K562 (cell line): ENCODE data around the gene INA. TPM values are rescaled to one million over a fixed set of nuclear protein-coding genes. Genes with fewer than 3 reads are reported as not detected.

Source experiments
- ARNT ChIP-seq, 2 experiments: fragments of 450-650 bp; IDR thresholded peaks; 2 replicates each; pipeline ENCODE4 v1.6.1; 2016; ENCODE audit warnings: mild to moderate bottlenecking in 1 of 2
- BRCA1 ChIP-seq, 2 experiments: fragments of 450-650 bp in 1 of 2; sonication (generic) in 1 of 2; formaldehyde crosslinking in 1 of 2; IDR thresholded peaks; 2 replicates each; pipeline versions ENCODE4 v1.5.0 to v1.6.1; 2017 to 2020; ENCODE audit warnings: mild to moderate bottlenecking in 1 of 2, missing genetic modification reagents in 1 of 2
- CC2D1A ChIP-seq: fragments of 450-650 bp; IDR thresholded peaks from 2 replicates; pipeline ENCODE4 v1.6.1; 2017; ENCODE audit warnings: mild to moderate bottlenecking
- CHCHD3 ChIP-seq: fragments of 250-450 bp; sonication (Bioruptor Pico); IDR thresholded peaks from 2 replicates; pipeline ENCODE4 v2.1.2; 2022; ENCODE audit warnings: mild to moderate bottlenecking
- CTCF ChIP-seq, 3 experiments: IDR thresholded peaks in 2 of 3; conservative IDR thresholded peaks in 1 of 3; 2 replicates each; pipeline ENCODE4 v1.5.1; 2011 to 2012; ENCODE audit warnings: low read length in 3 of 3, mild to moderate bottlenecking in 3 of 3, control low read depth in 2 of 3, improper control_type of control experiment in 1 of 3, inconsistent platforms in 1 of 3, low read depth in 1 of 3, mixed read lengths in 1 of 3, moderate library complexity in 1 of 3; ENCODE audit not compliant: insufficient read depth in 2 of 3
- DEAF1 ChIP-seq: fragments of 450-650 bp; formaldehyde crosslinking; IDR thresholded peaks from 2 replicates; pipeline ENCODE4 v1.4.0; 2020; ENCODE audit warnings: mild to moderate bottlenecking, moderate library complexity
- DPF2 ChIP-seq: fragments of 450-650 bp; IDR thresholded peaks from 2 replicates; pipeline ENCODE4 v1.6.1; 2016
- GATAD2B ChIP-seq: fragments of 450-650 bp; IDR thresholded peaks from 2 replicates; pipeline ENCODE4 v1.6.1; 2017; ENCODE audit warnings: mild to moderate bottlenecking, borderline replicate concordance
- HDAC8 ChIP-seq: fragments of 450-650 bp; IDR thresholded peaks from 2 replicates; pipeline ENCODE4 v1.6.1; 2016; ENCODE audit warnings: mild to moderate bottlenecking, missing genetic modification characterization, moderate library complexity, missing compliant biosample characterization
- ILF3 ChIP-seq: fragments of 450-650 bp; IDR thresholded peaks from 2 replicates; pipeline ENCODE4 v1.6.1; 2018; ENCODE audit warnings: antibody characterized with exemption, mild to moderate bottlenecking, moderate library complexity, borderline replicate concordance
- JUNB ChIP-seq: fragments of 450-650 bp; formaldehyde crosslinking; conservative IDR thresholded peaks from 2 replicates; pipeline ENCODE4 v1.4.0; 2020; ENCODE audit warnings: mild to moderate bottlenecking
- L3MBTL2 ChIP-seq: fragments of 450-650 bp; IDR thresholded peaks from 2 replicates; pipeline ENCODE4 v1.6.1; 2016; ENCODE audit warnings: mild to moderate bottlenecking, moderate library complexity
- PTBP1 ChIP-seq: fragments of 200-400 bp; formaldehyde crosslinking; IDR thresholded peaks from 2 replicates; pipeline ENCODE4 v1.6.1; 2017; ENCODE audit warnings: low read depth, low read length
- RAD21 ChIP-seq, 2 experiments: fragments of 250-450 bp in 1 of 2; fragments of 450-650 bp in 1 of 2; sonication (Bioruptor Pico) in 1 of 2; formaldehyde crosslinking in 1 of 2; IDR thresholded peaks in 1 of 2; conservative IDR thresholded peaks in 1 of 2; 2 replicates each; pipeline versions ENCODE4 v1.4.0 to v1.8.0; 2020 to 2022; ENCODE audit warnings: mild to moderate bottlenecking in 2 of 2, moderate library complexity in 1 of 2
- RB1 ChIP-seq: fragments of 450-650 bp; IDR thresholded peaks from 2 replicates; pipeline ENCODE4 v1.6.1; 2017; ENCODE audit warnings: low read depth, mild to moderate bottlenecking
- SMAD4 ChIP-seq: fragments of 250-450 bp; sonication (Bioruptor Pico); conservative IDR thresholded peaks from 2 replicates; pipeline ENCODE4 v1.8.0; 2021; ENCODE audit warnings: inconsistent platforms, mild to moderate bottlenecking, moderate library complexity
- SMC3 ChIP-seq: conservative IDR thresholded peaks from 2 replicates; pipeline ENCODE4 v1.6.1; 2011; ENCODE audit warnings: low read depth, low read length, improper control_type of control experiment; ENCODE audit not compliant: insufficient read depth
- STAG1 ChIP-seq: sonication (generic); formaldehyde crosslinking; IDR thresholded peaks from 2 replicates; pipeline ENCODE4 v1.5.0; 2020; ENCODE audit warnings: missing genetic modification reagents, borderline replicate concordance
- TRIM28 ChIP-seq: fragments of 450-650 bp; IDR thresholded peaks from 2 replicates; pipeline ENCODE4 v1.6.1; 2017
- ZBTB33 ChIP-seq: sonication (generic); formaldehyde crosslinking; IDR thresholded peaks from 2 replicates; pipeline ENCODE4 v1.8.1; 2023; ENCODE audit warnings: mild to moderate bottlenecking, missing genetic modification reagents
- ZNF431 ChIP-seq: sonication (generic); formaldehyde crosslinking; IDR thresholded peaks from 2 replicates; pipeline ENCODE4 v1.8.0; 2022; ENCODE audit warnings: mild to moderate bottlenecking, missing genetic modification reagents
- ZNF717 ChIP-seq: fragments of 250-450 bp; sonication (Bioruptor Pico); IDR thresholded peaks from 2 replicates; pipeline ENCODE4 v1.5.0; 2021
- ZNF785 ChIP-seq: fragments of 250-450 bp; sonication (Bioruptor Pico); IDR thresholded peaks from 2 replicates; pipeline ENCODE4 v1.4.0; 2020; ENCODE audit warnings: mild to moderate bottlenecking
- polyA plus RNA-seq, 8 experiments: library from polyadenylated mRNA; depleted of rRNA in 4 of 8; stranded (reverse) in 5 of 8; unstranded in 3 of 8; fragments of >200 nt; fragmentation: Nextera tagmentation in 2 of 8; fragmentation: Illumina TruSeq in 1 of 8; extraction: Ambion mirVana in 2 of 8; extraction: Trizol in 1 of 8; gene quantifications; 2 replicates each; pipeline versions ENCODE4 v1.2.1 to v1.2.3, GENCODE V29; 2011 to 2014; ENCODE audit warnings: inconsistent platforms in 1 of 8, missing spikeins in 1 of 8
- total RNA-seq, 7 experiments: library from RNA; depleted of rRNA in 6 of 7; stranded (reverse); fragments of >200 nt in 6 of 7; fragmentation: Illumina TruSeq in 2 of 7; extraction: Trizol in 2 of 7; gene quantifications; 2 replicates each; pipeline versions ENCODE4 v1.2.1 to v1.2.3, GENCODE V29; 2011 to 2021; ENCODE audit warnings: low replicate concordance in 1 of 7
- TF ChIP-seq, protein P1 (sequence below): sonication (generic); formaldehyde crosslinking; IDR thresholded peaks from 2 replicates; pipeline ENCODE4 v1.8.0; 2022; ENCODE audit warnings: mild to moderate bottlenecking, low read depth, missing genetic modification reagents

The INA gene
- total and polyA plus RNA-seq, 9 of the 15 experiments (the other 6 are each of a cell fraction or from before 2014, with no cell fraction given): not detected

DNA sequence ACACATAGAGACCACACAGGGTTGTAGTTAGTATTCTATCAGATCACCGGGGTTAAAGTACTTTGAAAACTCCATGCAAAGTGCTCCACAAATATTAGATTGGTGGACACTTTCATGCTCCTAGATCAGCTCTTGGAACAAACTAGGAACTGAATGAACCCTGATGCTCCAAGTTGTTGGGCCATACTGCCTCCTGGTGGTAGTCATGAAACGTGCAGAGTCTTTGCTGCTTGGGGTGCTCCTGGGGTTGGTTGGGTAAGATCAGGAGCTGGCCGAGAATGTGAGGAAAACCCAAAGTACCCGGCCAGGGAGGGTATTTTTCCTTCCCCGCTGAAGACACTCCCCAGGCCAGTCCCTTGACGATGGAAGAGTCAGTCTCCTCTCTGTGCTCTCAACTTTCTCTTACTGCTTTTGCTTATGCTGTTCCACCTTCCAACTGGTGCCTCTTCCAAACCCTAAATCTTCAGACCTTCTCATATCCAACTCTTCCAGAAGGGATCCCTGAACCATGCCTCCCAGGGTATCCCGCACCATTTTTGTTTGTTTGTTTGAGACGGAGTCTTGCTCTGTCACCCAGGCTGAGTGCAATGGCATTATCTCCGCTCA lies 32.2 kb upstream of the INA start (continued):
- no peak for TF ChIP-seq ZBTB33
- peak; percentile 71 to 84 (median 79) for TF ChIP-seq CTCF (IDR thresholded peaks at IDR 0.05 in 2 of 3, conservative IDR thresholded peaks at IDR 0.05 in 1 of 3; ENCODE audit: insufficient read depth in 2 of 3, low read depth in 1 of 3, low read length in 3 of 3)
- no peak for TF ChIP-seq JUNB (CRISPR knock-in tag)
- TF ChIP-seq CHCHD3 (CRISPR knock-in tag): no peak
- TF ChIP-seq ZNF717: no peak
- TF ChIP-seq PTBP1: no peak
- TF ChIP-seq, protein P1, sequence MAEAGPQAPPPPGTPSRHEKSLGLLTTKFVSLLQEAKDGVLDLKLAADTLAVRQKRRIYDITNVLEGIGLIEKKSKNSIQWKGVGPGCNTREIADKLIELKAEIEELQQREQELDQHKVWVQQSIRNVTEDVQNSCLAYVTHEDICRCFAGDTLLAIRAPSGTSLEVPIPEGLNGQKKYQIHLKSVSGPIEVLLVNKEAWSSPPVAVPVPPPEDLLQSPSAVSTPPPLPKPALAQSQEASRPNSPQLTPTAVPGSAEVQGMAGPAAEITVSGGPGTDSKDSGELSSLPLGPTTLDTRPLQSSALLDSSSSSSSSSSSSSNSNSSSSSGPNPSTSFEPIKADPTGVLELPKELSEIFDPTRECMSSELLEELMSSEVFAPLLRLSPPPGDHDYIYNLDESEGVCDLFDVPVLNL (CRISPR knock-in tag): no peak
- no peak for TF ChIP-seq GATAD2B
- peak; percentile 65 for TF ChIP-seq DEAF1
- peak; percentile 69; the same call in 1 of the 2 replicates for TF ChIP-seq STAG1 (CRISPR knock-in tag)
- no peak for TF ChIP-seq TRIM28
- TF ChIP-seq RB1: 0 out of 2 replicates have a peak, but pooled peaks have one; percentile 21
- peak; percentile 81 to 91 for TF ChIP-seq RAD21 (CRISPR knock-in tag; conservative IDR thresholded peaks at IDR 0.05 in 1 of 2, IDR thresholded peaks at IDR 0.05 in 1 of 2)
- TF ChIP-seq ARNT (IDR thresholded peaks at IDR 0.05): no peak
- TF ChIP-seq BRCA1 (IDR thresholded peaks at IDR 0.05): no peak
- no peak for TF ChIP-seq BRCA1 (CRISPR knock-in tag; IDR thresholded peaks at IDR 0.05)
- 0 out of 2 replicates have a peak, but pooled peaks have one; percentile 59 for TF ChIP-seq CC2D1A
- TF ChIP-seq SMC3: peak; percentile 86
- TF ChIP-seq ZNF431 (CRISPR knock-in tag): no peak
- no peak for TF ChIP-seq L3MBTL2
- TF ChIP-seq ZNF785: no peak
- TF ChIP-seq DPF2: no peak
- no peak for TF ChIP-seq ILF3
- TF ChIP-seq SMAD4 (CRISPR knock-in tag): no peak
- TF ChIP-seq HDAC8 (tag): no peak
